Mesenchymal stem cell (in vitro differentiated cells and primary cell): ENCODE measurements around the gene HOMER1.

Experiments
- DNase-seq: peaks from one replicate; pipeline ENCODE4 v3.0.0-alpha.2; 2013
- H2AFZ ChIP-seq: one replicate; pipeline ENCODE4 v1.6.1; 2013; ENCODE audit warnings: low read depth, mild to moderate bottlenecking, control low read depth, inconsistent platforms, low read length, moderate library complexity
- H2AK5ac ChIP-seq: 2 replicates; pipeline ENCODE4 v1.6.1; 2013; ENCODE audit warnings: low read length, moderate library complexity, mild to moderate bottlenecking, inconsistent platforms; ENCODE audit not compliant: severe bottlenecking
- H2BK120ac ChIP-seq: one replicate; pipeline ENCODE4 v1.6.1; 2013; ENCODE audit warnings: low read depth, mild to moderate bottlenecking, inconsistent platforms, low read length, moderate library complexity
- H2BK12ac ChIP-seq, 2 experiments: one replicate each; pipeline ENCODE4 v1.6.1; 2013; ENCODE audit warnings: inconsistent platforms in 2 of 2, low read length in 2 of 2, mild to moderate bottlenecking in 2 of 2, moderate library complexity in 2 of 2, control low read depth in 1 of 2
- H2BK15ac ChIP-seq: one replicate; pipeline ENCODE4 v1.6.1; 2013; ENCODE audit warnings: mild to moderate bottlenecking, low read depth, inconsistent platforms; ENCODE audit not compliant: poor library complexity, severe bottlenecking
- H2BK5ac ChIP-seq: 2 replicates; pipeline ENCODE4 v1.6.1; 2013; ENCODE audit warnings: low read depth, mild to moderate bottlenecking, low read length, control low read depth, inconsistent platforms; ENCODE audit not compliant: poor library complexity, severe bottlenecking
- H3K14ac ChIP-seq, 2 experiments: one replicate each; pipeline ENCODE4 v1.6.1; 2013; ENCODE audit warnings: inconsistent platforms in 2 of 2, low read length in 2 of 2, control low read depth in 1 of 2, mild to moderate bottlenecking in 1 of 2, moderate library complexity in 1 of 2
- H3K18ac ChIP-seq, 2 experiments: one replicate each; pipeline ENCODE4 v1.6.1; 2013; ENCODE audit warnings: inconsistent platforms in 2 of 2, low read length in 2 of 2, control low read depth in 1 of 2, low read depth in 1 of 2, mild to moderate bottlenecking in 1 of 2
- H3K23ac ChIP-seq, 2 experiments: one replicate each; pipeline ENCODE4 v1.6.1; 2013; ENCODE audit warnings: inconsistent platforms in 2 of 2, low read length in 2 of 2, mild to moderate bottlenecking in 2 of 2, moderate library complexity in 2 of 2, control low read depth in 1 of 2
- H3K27ac ChIP-seq: 2 replicates; pipeline ENCODE4 v1.5.1; 2013; ENCODE audit warnings: mild to moderate bottlenecking, moderate library complexity, low read length, control low read depth, inconsistent platforms; ENCODE audit not compliant: poor library complexity, severe bottlenecking
- H3K27me3 ChIP-seq, 2 experiments: 2 replicates each; pipeline versions ENCODE4 v1.6.1 to v1.7.0; 2013; ENCODE audit warnings: low read length in 2 of 2, mild to moderate bottlenecking in 2 of 2, moderate library complexity in 2 of 2, control low read depth in 1 of 2, inconsistent platforms in 1 of 2; ENCODE audit not compliant: control insufficient read depth in 1 of 2, insufficient read depth in 1 of 2
- H3K36me3 ChIP-seq, 2 experiments: 2 replicates each; pipeline versions ENCODE4 v1.6.1 to v1.7.0; 2013; ENCODE audit warnings: low read length in 2 of 2, control low read depth in 1 of 2, inconsistent platforms in 1 of 2, low read depth in 1 of 2, mild to moderate bottlenecking in 1 of 2; ENCODE audit not compliant: insufficient read depth in 2 of 2, control insufficient read depth in 1 of 2
- H3K4ac ChIP-seq, 2 experiments: one replicate each; pipeline ENCODE4 v1.6.1; 2013; ENCODE audit warnings: inconsistent platforms in 2 of 2, low read length in 2 of 2, mild to moderate bottlenecking in 2 of 2, moderate library complexity in 2 of 2, control low read depth in 1 of 2, low read depth in 1 of 2
- H3K4me1 ChIP-seq: 2 replicates; pipeline ENCODE4 v1.6.1; 2013; ENCODE audit warnings: low read depth, low read length, control low read depth; ENCODE audit not compliant: control insufficient read depth, insufficient read depth
- H3K4me2 ChIP-seq: 2 replicates; pipeline ENCODE4 v1.6.1; 2013; ENCODE audit warnings: low read length, mild to moderate bottlenecking, inconsistent platforms; ENCODE audit not compliant: poor library complexity, severe bottlenecking
- H3K4me3 ChIP-seq, 2 experiments: 2 replicates each; pipeline versions ENCODE4 v1.5.1 to v1.7.0; 2013; ENCODE audit warnings: low read length in 2 of 2, mild to moderate bottlenecking in 2 of 2, control low read depth in 1 of 2, low read depth in 1 of 2; ENCODE audit not compliant: insufficient read depth in 1 of 2
- H3K79me1 ChIP-seq: replicated peaks from 2 replicates; pipeline ENCODE4 v1.6.1; 2013; ENCODE audit warnings: mild to moderate bottlenecking, control low read depth, low read length, inconsistent platforms; ENCODE audit not compliant: poor library complexity, severe bottlenecking
- H3K9ac ChIP-seq: 2 replicates; pipeline ENCODE4 v1.7.0; 2013; ENCODE audit warnings: mild to moderate bottlenecking, low read length, moderate library complexity
- H3K9me3 ChIP-seq: 2 replicates; pipeline ENCODE4 v1.7.0; 2013; ENCODE audit warnings: mild to moderate bottlenecking, low read length; ENCODE audit not compliant: control insufficient read depth
- H4K8ac ChIP-seq: one replicate; pipeline ENCODE4 v1.6.1; 2013; ENCODE audit warnings: inconsistent platforms, mild to moderate bottlenecking, low read length, moderate library complexity
- H4K91ac ChIP-seq: one replicate; pipeline ENCODE4 v1.6.1; 2013; ENCODE audit warnings: mild to moderate bottlenecking, low read length, inconsistent platforms
- WGBS: methylation state at CpG from one replicate; pipeline ENCODE4 v1.1.7; 2013; ENCODE audit warnings: mixed read lengths; 5-methylcytosine and 5-hydroxymethylcytosine counted together

The HOMER1 gene

DNA sequence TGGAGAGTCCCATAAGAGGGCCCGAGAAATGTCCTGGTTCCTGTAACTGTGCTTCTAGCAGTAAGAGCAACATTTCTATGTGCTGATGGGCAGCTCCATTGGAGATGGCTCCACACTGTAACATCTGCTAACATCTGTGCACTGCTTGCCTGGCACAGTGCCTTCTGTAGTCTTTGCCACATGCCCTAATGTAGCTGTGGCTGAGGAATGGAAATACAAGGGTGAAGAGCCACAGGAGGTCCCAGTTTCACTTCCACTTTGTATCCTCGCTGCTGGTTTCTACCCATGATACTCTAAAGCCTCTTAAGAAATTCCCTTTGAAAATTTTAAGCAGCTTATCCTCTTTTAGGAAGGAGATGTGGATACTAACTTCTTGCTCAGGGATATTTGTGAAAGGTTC is 97.4 kb downstream of the HOMER1 start:
- Histone ChIP-seq H3K79me1 (no peaks in the 10 kb centered on the region), H3K9ac (no peak overlapping the region), H2BK15ac (no peak overlapping the region), H4K8ac (peak overlapping the region; percentile 60), H3K36me3 (no peaks in the 10 kb centered on the region), H2AFZ (no peak overlapping the region), H3K9me3 (no peaks in the 10 kb centered on the region), H4K91ac (peak overlapping the region; percentile 2), H3K27me3 (no peaks in the 10 kb centered on the region), H2BK120ac (no peak overlapping the region), H3K18ac (no peak overlapping the region), H3K27ac (no peak overlapping the region), H3K14ac (no peak overlapping the region), H3K4me3 (no peak overlapping the region), H3K23ac (no peak overlapping the region), H3K4ac (no peak overlapping the region), H3K4me1 (peaks cover 1% of the 10 kb centered on the region), H3K4me2 (no peak overlapping the region), H2BK5ac (no peak overlapping the region), H2BK12ac (no peak overlapping the region), H2AK5ac (no peak overlapping the region)
- peak; percentile 38 for DNase-seq
- 100% methylated on average over 1 of the region's 2 CpGs for WGBS

GRCh38 chr5:79413112-79413511 is 100.8 kb downstream of the HOMER1 start:
- no peak overlapping the region for H3K4ac ChIP-seq
- H2BK120ac ChIP-seq, result no peak overlapping the region

GRCh38 chr5:79408028-79408427 is 105.9 kb downstream of the HOMER1 start:
- Histone ChIP-seq H3K4me1 (no peaks in the 10 kb centered on the region), H3K36me3 (peaks cover 0 to 2% of the 10 kb centered on the region in 2 experiments), H4K91ac (no peak overlapping the region), H3K18ac (no peak overlapping the region), H2AK5ac (no peak overlapping the region), H3K14ac (no peak overlapping the region), H3K4me2 (no peak overlapping the region), H2BK12ac (no peak overlapping the region), H2BK15ac (no peak overlapping the region), H3K23ac (no peak overlapping the region), H3K4me3 (no peak overlapping the region), H2BK5ac (no peak overlapping the region), H2BK120ac (no peak overlapping the region), H3K9me3 (peaks cover 34% of the 10 kb centered on the region), H3K9ac (no peak overlapping the region), H3K4ac (no peak overlapping the region), H2AFZ (no peak overlapping the region), H3K79me1 (peaks cover 2% of the 10 kb centered on the region), H4K8ac (no peak overlapping the region), H3K27me3 (no peaks in the 10 kb centered on the region), H3K27ac (no peak overlapping the region)
- no peak for DNase-seq

More at GRCh38 chr5:79413112-79413511, 100.8 kb downstream of the HOMER1 start:
- Histone ChIP-seq H2AK5ac (no peak overlapping the region), H2BK12ac (no peak overlapping the region), H3K9me3 (peaks cover 16% of the 10 kb centered on the region), H4K91ac (no peak overlapping the region), H3K27ac (no peak overlapping the region), H4K8ac (no peak overlapping the region), H3K18ac (no peak overlapping the region), H3K4me3 (no peak overlapping the region), H3K4me2 (no peak overlapping the region), H3K36me3 (peaks cover 0 to 2% of the 10 kb centered on the region in 2 experiments), H2AFZ (no peak overlapping the region), H3K9ac (no peak overlapping the region), H3K27me3 (no peaks in the 10 kb centered on the region), H3K23ac (no peak overlapping the region), H3K14ac (no peak overlapping the region), H2BK5ac (no peak overlapping the region), H2BK15ac (no peak overlapping the region), H3K79me1 (no peaks in the 10 kb centered on the region), H3K4me1 (peaks cover 1% of the 10 kb centered on the region)
- no peak for DNase-seq

DNA sequence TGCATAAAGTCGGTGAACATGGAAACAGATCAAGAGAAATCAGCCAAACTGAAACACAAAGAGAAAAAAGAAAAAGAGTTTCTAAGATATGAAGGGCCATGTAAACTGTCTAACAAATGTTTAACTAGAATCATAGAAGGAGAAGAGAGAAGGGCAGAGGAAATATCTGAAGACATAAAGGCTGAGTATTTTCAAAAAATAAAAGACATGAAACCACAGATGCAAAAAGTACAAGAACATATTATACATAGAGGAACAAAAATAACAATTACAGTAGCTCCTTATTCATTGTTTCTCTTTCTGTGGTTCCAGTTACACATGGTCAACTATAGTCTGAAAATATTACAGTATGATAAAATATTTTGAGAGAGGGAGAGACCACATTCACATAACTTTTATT is 106.3 kb downstream of the HOMER1 start:
- peaks cover 2% of the 10 kb centered on the region for H3K79me1 ChIP-seq
- no peak overlapping the region for H3K27ac ChIP-seq
- no peak overlapping the region for H3K4ac ChIP-seq
- no peak overlapping the region for H3K4me2 ChIP-seq
- H3K4me3 ChIP-seq, result no peak overlapping the region
- WGBS, result no CpG with 5 or more reads among the region's 1 CpG
- no peak overlapping the region for H4K91ac ChIP-seq
- no peak overlapping the region for H3K23ac ChIP-seq
- no peak overlapping the region for H4K8ac ChIP-seq
- H3K27me3 ChIP-seq, result no peaks in the 10 kb centered on the region
- no peak overlapping the region for H2BK15ac ChIP-seq
- no peak overlapping the region for H3K9ac ChIP-seq
- H3K4me1 ChIP-seq, result no peaks in the 10 kb centered on the region
- peaks cover 0 to 2% of the 10 kb centered on the region in 2 experiments for H3K36me3 ChIP-seq
- H2BK120ac ChIP-seq, result no peak overlapping the region
- H2BK5ac ChIP-seq, result no peak overlapping the region
- H3K18ac ChIP-seq, result no peak overlapping the region
- no peak overlapping the region for H3K14ac ChIP-seq
- no peak overlapping the region for H2AFZ ChIP-seq
- no peak overlapping the region for H2AK5ac ChIP-seq
- H3K9me3 ChIP-seq, result peaks cover 34% of the 10 kb centered on the region
- no peak for DNase-seq
- H2BK12ac ChIP-seq, result no peak overlapping the region
